Measurements from ENCODE around the gene DUSP28. TPM values are rescaled to one million over a fixed set of nuclear protein-coding genes. Genes with fewer than 3 reads are reported as not detected.

DUSP28 gene
- total RNA-seq, 1 donor from 2014 or later, result 5.3 TPM

DNA sequence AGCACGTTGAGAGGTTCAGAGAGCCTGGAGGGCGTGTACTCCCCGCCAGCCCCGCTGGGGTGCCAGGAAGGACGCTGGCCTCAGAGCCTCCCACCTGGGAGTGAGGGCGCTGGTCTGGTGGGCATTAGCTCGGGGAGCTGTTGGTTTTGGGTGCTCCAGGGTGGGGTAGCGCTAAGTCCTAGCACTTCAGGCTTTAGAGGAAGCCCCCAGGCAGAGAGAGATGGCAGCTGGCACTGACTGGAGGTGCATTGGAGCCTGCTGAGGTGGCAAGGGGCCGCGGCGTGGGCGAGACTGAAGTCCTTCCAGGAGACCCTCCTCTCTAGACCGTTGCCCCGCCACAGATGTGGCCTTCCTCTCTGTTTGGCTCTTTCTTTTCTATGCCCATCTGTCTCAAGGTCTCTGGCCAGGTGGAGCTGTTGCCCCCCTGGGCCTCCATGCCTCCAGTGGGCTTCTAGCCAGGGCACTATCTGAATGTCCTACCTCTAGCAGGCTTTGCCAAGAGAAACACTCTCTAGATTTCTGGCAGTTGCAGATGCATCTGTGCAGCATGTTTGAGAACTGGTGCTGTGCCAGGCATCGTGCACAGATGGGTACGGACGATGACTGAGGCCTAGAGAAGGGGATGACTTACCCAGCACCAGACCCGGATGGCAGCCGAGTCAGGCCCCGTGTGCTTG, 33.0 kb downstream of the DUSP28 start:
- Histone ChIP-seq H3K27ac (no peak overlapping the region), H3K9me3 (no peaks in the 10 kb centered on the region), H3K27me3 (no peaks in the 10 kb centered on the region), H3K4me1 (peaks cover 4% of the 10 kb centered on the region), H3K36me3 (peaks cover 45% of the 10 kb centered on the region), H3K4me3 (no peak overlapping the region)
- ATAC-seq (no peak), DNase-seq (no peak)
- TF ChIP-seq, protein P1, sequence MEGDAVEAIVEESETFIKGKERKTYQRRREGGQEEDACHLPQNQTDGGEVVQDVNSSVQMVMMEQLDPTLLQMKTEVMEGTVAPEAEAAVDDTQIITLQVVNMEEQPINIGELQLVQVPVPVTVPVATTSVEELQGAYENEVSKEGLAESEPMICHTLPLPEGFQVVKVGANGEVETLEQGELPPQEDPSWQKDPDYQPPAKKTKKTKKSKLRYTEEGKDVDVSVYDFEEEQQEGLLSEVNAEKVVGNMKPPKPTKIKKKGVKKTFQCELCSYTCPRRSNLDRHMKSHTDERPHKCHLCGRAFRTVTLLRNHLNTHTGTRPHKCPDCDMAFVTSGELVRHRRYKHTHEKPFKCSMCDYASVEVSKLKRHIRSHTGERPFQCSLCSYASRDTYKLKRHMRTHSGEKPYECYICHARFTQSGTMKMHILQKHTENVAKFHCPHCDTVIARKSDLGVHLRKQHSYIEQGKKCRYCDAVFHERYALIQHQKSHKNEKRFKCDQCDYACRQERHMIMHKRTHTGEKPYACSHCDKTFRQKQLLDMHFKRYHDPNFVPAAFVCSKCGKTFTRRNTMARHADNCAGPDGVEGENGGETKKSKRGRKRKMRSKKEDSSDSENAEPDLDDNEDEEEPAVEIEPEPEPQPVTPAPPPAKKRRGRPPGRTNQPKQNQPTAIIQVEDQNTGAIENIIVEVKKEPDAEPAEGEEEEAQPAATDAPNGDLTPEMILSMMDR (IDR thresholded peaks at IDR 0.05), result no peak
- intact Hi-C loops (cut with DNase I), result no loop called here

DNA sequence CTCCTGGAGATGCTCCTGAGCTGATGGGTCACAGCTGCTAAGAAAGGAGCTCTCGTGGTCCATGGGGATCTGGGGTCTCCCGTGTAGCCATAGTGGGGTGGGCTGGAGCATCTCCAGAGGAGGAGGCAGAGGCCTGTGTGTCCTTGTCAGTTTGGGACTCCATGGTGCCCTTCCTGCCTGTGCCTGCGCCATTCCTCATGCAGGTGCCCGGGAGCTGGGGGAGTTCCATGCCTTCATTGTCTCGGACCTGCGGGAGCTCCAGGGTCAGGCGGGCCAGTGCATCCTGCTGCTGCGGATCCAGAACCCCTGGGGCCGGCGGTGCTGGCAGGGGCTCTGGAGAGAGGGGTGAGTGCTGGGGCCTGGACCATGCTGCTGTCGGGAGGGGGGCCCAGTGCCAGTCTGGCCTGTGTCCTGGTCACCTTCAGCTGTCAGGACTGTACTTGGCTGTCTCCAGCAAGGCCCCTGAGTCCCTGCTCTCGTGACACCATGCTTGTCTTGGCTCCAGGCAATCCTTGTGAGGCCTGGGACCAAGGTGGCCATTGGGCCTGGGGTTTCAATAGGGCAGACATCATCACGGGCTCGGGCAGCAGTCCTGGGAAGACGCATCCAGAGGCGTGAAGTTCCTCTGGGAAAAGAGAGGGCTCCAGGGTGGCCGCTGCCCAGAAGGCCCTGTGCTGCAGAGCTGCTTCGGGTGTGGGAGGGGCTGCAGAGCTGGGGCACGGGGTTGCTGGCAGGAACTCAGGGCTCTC, 33.7 kb downstream of the DUSP28 start:
- peaks cover 52% of the 10 kb centered on the region for H3K36me3 ChIP-seq

GRCh38 chr2:240594511-240595380, 34.6 kb downstream of the DUSP28 start:
- Histone ChIP-seq H3K4me1 (no peaks in the 10 kb centered on the region), H3K9me3 (no peaks in the 10 kb centered on the region), H3K27ac (no peak overlapping the region), H3K27me3 (no peaks in the 10 kb centered on the region), H3K4me3 (no peak overlapping the region), H3K36me3 (peaks cover 57% of the 10 kb centered on the region)
- TF ChIP-seq, protein P1 (IDR thresholded peaks at IDR 0.05), result no peak
- ATAC-seq, result no peak
- DNase-seq, result peak; percentile 64
- intact Hi-C loops (cut with DNase I), result no loop called here

More for the DNA sequence above, 33.7 kb downstream of the DUSP28 start:
- no peak for ATAC-seq
- Histone ChIP-seq H3K4me1 (no peaks in the 10 kb centered on the region), H3K27ac (no peak overlapping the region), H3K27me3 (no peaks in the 10 kb centered on the region), H3K4me3 (no peak overlapping the region), H3K9me3 (no peaks in the 10 kb centered on the region)
- intact Hi-C loops (cut with DNase I), result no loop called here
- TF ChIP-seq, protein P1 (IDR thresholded peaks at IDR 0.05), result no peak
- DNase-seq, result peak; percentile 61

GRCh38 chr2:240595381-240596079, 35.4 kb downstream of the DUSP28 start:
- peaks cover 52% of the 10 kb centered on the region for H3K36me3 ChIP-seq
- no peak overlapping the region for H3K27ac ChIP-seq
- no peak overlapping the region for H3K4me3 ChIP-seq
- intact Hi-C loops (cut with DNase I), result no loop called here
- H3K27me3 ChIP-seq, result no peaks in the 10 kb centered on the region
- TF ChIP-seq, protein P1 (IDR thresholded peaks at IDR 0.05), result no peak
- no peaks in the 10 kb centered on the region for H3K4me1 ChIP-seq
- H3K9me3 ChIP-seq, result no peaks in the 10 kb centered on the region
- ATAC-seq (no peak), DNase-seq (peak; percentile 57)

GRCh38 chr2:240596080-240596460, 35.9 kb downstream of the DUSP28 start:
- intact Hi-C loops (cut with DNase I), result no loop called here
- no peaks in the 10 kb centered on the region for H3K9me3 ChIP-seq
- no peak overlapping the region for H3K4me3 ChIP-seq
- TF ChIP-seq, protein P1 (IDR thresholded peaks at IDR 0.05), result no peak
- DNase-seq (peak; percentile 59), ATAC-seq (no peak)
- H3K27me3 ChIP-seq, result no peaks in the 10 kb centered on the region
- H3K4me1 ChIP-seq, result no peaks in the 10 kb centered on the region
- H3K27ac ChIP-seq, result no peak overlapping the region
- peaks cover 46% of the 10 kb centered on the region for H3K36me3 ChIP-seq
